ENCODE results near the gene KCND3.

Gene KCND3

DNA sequence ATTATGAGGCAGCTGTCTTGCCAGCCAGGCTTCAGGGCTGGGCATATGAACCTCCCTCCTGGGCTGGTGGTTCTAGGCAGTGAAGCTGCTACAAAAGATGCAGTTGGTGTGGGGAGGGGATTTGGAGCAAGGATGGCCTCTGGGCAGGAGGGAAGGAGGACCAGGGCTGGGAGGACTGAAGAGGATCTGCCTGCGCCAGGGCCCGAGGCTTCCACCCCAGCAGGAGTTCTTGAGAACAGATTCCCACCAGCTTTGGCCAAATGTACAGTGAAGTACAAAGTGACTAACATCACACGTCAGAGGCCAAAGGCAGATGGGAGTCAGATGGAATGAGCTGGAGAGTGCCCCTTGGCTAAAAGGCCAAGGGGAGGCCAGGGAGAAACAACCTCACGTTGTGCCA is 171.4 kb downstream of the KCND3 start:
- H3K4me3 ChIP-seq (ENCODE audit: low read depth, low read length), result no peak overlapping the region
- TF ChIP-seq, protein P1, sequence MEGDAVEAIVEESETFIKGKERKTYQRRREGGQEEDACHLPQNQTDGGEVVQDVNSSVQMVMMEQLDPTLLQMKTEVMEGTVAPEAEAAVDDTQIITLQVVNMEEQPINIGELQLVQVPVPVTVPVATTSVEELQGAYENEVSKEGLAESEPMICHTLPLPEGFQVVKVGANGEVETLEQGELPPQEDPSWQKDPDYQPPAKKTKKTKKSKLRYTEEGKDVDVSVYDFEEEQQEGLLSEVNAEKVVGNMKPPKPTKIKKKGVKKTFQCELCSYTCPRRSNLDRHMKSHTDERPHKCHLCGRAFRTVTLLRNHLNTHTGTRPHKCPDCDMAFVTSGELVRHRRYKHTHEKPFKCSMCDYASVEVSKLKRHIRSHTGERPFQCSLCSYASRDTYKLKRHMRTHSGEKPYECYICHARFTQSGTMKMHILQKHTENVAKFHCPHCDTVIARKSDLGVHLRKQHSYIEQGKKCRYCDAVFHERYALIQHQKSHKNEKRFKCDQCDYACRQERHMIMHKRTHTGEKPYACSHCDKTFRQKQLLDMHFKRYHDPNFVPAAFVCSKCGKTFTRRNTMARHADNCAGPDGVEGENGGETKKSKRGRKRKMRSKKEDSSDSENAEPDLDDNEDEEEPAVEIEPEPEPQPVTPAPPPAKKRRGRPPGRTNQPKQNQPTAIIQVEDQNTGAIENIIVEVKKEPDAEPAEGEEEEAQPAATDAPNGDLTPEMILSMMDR (IDR thresholded peaks at IDR 0.05; ENCODE audit: borderline replicate concordance, insufficient read depth, low read depth, low read length), result no peak

DNA sequence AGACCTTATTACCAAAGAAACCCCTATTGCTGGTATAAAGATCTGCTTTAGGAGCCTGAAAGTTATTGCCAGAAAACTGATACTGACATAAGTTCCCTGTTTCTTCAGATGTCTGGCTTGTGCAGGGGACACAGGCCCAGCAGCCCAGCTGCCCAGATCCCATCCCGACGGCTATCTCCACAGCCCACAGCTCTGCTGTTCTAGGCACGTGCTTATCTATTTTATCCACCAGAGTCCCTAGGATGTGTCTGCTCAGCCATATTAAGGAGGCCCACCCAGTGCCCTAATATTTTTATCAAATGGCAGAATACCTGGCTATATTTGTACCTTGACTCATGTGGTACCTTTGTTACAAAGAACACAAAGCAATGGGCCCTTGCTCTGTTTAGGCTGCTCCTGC is 174.8 kb downstream of the KCND3 start:
- H3K4me3 ChIP-seq (ENCODE audit: low read depth, low read length), result no peak overlapping the region
- TF ChIP-seq, protein P1 (IDR thresholded peaks at IDR 0.05; ENCODE audit: borderline replicate concordance, insufficient read depth, low read depth, low read length), result no peak

- no peak overlapping the region for H3K4me3 ChIP-seq (ENCODE audit: low read depth, low read length)
- TF ChIP-seq, protein P1 (IDR thresholded peaks at IDR 0.05; ENCODE audit: borderline replicate concordance, insufficient read depth, low read depth, low read length), result no peak
Measured at GRCh38 chr1:111814305-111814628, 175.2 kb downstream of the KCND3 start.

GRCh38 chr1:111813440-111814304 is 175.8 kb downstream of the KCND3 start:
- TF ChIP-seq, protein P1 (IDR thresholded peaks at IDR 0.05; ENCODE audit: borderline replicate concordance, insufficient read depth, low read depth, low read length), result no peak
- H3K4me3 ChIP-seq (ENCODE audit: low read depth, low read length), result no peak overlapping the region

- H3K4me3 ChIP-seq (ENCODE audit: low read depth, low read length), result no peak overlapping the region
- TF ChIP-seq, protein P1 (IDR thresholded peaks at IDR 0.05; ENCODE audit: borderline replicate concordance, insufficient read depth, low read depth, low read length), result no peak
Measured at GRCh38 chr1:111812306-111812705, 177.2 kb downstream of the KCND3 start.

DNA sequence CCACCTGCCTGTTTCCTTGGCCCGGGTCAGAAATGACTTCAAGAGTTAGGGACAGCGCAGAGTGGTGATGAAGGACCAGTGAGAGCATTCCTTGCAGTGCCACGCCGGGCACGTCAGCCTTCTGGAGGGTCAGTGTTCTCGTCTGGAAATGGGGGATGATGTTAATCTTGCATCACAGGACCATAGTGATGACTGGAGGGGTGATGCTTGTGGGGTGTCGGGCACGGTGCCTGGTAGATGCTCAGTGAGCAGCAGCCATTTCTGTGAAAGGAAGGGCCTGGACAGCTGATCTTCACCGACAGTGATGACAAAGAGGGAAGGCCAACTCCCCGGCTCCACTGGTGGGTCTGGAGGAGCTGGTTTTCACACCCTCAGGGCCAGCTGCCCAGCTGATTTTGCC is 177.6 kb downstream of the KCND3 start:
- TF ChIP-seq, protein P1 (IDR thresholded peaks at IDR 0.05; ENCODE audit: borderline replicate concordance, insufficient read depth, low read depth, low read length), result no peak
- no peak overlapping the region for H3K4me3 ChIP-seq (ENCODE audit: low read depth, low read length)

GRCh38 chr1:111805251-111805650 is 184.2 kb downstream of the KCND3 start:
- TF ChIP-seq, protein P1 (IDR thresholded peaks at IDR 0.05; ENCODE audit: borderline replicate concordance, insufficient read depth, low read depth, low read length), result no peak
- no peak overlapping the region for H3K4me3 ChIP-seq (ENCODE audit: low read depth, low read length)

Data from GM12875 (cell line).